Measurements from ENCODE around the gene ATG3.

Gene ATG3

GRCh38 chr3:112598731-112599130 lies 37.0 kb upstream of the ATG3 start:
- no peak overlapping the region for H3K27ac ChIP-seq
- TF ChIP-seq CTCF (IDR thresholded peaks at IDR 0.05) (no peak), ZFX (IDR thresholded peaks at IDR 0.05; ENCODE audit: borderline replicate concordance) (no peak)

GRCh38 chr3:112597945-112598344 lies 36.2 kb upstream of the ATG3 start:
- no peak overlapping the region for H3K27ac ChIP-seq
- no peak for TF ChIP-seq CTCF (IDR thresholded peaks at IDR 0.05)
- no peak for TF ChIP-seq ZFX (IDR thresholded peaks at IDR 0.05; ENCODE audit: borderline replicate concordance)

- H3K27ac ChIP-seq = no peak overlapping the region
- no peak for TF ChIP-seq CTCF (IDR thresholded peaks at IDR 0.05)
- no peak for TF ChIP-seq ZFX (IDR thresholded peaks at IDR 0.05; ENCODE audit: borderline replicate concordance)
Observed at GRCh38 chr3:112594856-112595255, 33.1 kb upstream of the ATG3 start.

DNA sequence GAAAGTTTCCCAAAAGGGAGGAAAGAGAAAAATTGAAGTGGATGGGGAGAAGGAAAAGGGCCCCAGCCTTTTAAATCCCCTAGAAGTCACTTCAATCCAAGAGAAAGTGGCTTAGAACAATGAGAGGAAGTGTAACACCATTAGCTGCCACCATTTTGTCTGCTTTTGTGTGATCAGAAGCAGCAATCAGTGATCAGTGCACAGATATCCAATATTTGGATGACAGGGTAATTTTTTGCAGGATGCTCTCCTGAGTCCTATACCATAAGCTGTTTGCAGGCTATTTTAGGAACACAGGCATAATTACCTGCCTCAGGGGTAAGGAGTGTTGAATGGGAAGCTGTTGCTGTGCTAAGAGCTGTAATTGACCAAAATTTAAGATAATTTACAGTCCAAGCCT lies 31.5 kb upstream of the ATG3 start:
- TF ChIP-seq ZFX (IDR thresholded peaks at IDR 0.05; ENCODE audit: borderline replicate concordance) (no peak), CTCF (IDR thresholded peaks at IDR 0.05) (no peak)
- H3K27ac ChIP-seq = no peak overlapping the region

GRCh38 chr3:112587336-112587735 lies 25.6 kb upstream of the ATG3 start:
- H3K27ac ChIP-seq = no peak overlapping the region
- no peak for TF ChIP-seq CTCF (IDR thresholded peaks at IDR 0.05)

GRCh38 chr3:112585782-112586181 lies 24.0 kb upstream of the ATG3 start:
- no peak overlapping the region for H3K27ac ChIP-seq

GRCh38 chr3:112583105-112583504 lies 21.3 kb upstream of the ATG3 start:
- no peak for TF ChIP-seq CTCF (IDR thresholded peaks at IDR 0.05)
- no peak for TF ChIP-seq ZFX (IDR thresholded peaks at IDR 0.05; ENCODE audit: borderline replicate concordance)
- H3K27ac ChIP-seq = no peak overlapping the region

More at GRCh38 chr3:112585782-112586181, 24.0 kb upstream of the ATG3 start:
- TF ChIP-seq ZFX (IDR thresholded peaks at IDR 0.05; ENCODE audit: borderline replicate concordance) (no peak), CTCF (IDR thresholded peaks at IDR 0.05) (no peak)
